ENCODE measurements around the gene SPINT2.
A peak's percentile ranks its signal among the peaks of the same experiment; 100 is the strongest.
"Not testable (repeated sequence)": the region's sequence is repeated elsewhere in the genome, so short reads cannot be mapped to it uniquely, and the experiment has no call there.

SPINT2 gene, protein sequence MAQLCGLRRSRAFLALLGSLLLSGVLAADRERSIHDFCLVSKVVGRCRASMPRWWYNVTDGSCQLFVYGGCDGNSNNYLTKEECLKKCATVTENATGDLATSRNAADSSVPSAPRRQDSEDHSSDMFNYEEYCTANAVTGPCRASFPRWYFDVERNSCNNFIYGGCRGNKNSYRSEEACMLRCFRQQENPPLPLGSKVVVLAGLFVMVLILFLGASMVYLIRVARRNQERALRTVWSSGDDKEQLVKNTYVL

DNA sequence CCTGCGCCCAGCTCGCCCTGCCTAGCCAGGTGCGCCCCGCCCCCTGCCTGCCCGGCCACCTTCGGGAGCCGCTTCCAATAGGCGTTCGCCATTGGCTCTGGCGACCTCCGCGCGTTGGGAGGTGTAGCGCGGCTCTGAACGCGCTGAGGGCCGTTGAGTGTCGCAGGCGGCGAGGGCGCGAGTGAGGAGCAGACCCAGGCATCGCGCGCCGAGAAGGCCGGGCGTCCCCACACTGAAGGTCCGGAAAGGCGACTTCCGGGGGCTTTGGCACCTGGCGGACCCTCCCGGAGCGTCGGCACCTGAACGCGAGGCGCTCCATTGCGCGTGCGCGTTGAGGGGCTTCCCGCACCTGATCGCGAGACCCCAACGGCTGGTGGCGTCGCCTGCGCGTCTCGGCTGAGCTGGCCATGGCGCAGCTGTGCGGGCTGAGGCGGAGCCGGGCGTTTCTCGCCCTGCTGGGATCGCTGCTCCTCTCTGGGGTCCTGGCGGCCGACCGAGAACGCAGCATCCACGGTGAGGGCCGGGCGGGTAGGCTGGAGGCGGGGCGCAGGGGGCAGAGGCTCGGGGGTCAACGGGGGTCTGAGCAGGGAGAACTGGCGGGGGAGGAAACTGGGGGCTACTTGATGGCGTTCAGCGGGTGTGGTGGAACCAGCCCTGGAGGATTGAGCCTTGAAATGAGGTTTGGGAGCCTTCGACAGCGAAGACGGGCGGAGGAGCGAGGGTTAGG lies at the start of gene SPINT2:
TSS of gene SPINT2 (plus strand) at position 88 of the 727 bp plus-strand sequence. CDS start at position 408, 320 bp downstream.
- DNase-seq: peak in 1 of 4 experiments; percentile 40

DNA sequence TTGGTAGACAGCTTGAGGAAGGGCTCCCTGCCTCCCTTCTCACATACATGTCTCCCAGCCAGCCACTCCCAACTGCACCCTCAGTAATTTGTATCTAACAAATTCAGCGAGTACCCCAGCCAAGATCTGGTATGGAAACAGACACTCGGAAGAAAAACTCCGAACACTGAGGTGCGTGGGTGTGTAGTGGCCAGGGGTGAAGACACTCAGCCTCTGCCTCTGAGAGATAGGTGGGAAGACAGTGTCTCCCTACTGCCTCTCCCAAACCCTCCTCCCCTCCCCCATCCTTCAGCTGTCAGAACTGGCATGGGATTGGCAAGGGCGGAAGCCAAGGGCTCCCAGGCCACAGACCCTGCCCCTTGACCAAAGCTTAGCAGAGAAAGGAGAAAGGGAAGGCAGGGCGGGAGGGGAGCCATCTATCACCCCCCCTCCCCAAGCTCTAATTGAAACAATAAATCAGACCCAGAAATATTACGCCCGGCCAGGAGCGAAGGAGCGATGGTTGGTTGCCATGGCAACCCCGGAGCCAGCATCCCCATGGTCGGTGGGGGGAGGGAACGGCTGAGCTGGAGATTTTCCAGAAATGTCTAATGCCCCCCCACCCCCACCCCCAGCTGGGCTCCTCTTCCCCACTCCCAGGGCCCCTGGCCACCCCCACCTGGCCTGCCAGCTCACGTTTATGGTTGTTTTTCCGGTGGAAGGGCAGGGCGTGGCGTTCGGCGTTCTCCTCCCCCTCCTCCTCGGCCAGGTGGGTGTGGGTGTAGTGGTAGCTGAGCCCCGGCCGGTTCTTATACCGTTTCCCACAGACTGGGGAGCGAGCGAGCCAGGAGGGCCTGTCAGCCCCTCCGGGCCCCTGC lies 47.4 kb upstream of the SPINT2 start:
- no peak for DNase-seq

DNA sequence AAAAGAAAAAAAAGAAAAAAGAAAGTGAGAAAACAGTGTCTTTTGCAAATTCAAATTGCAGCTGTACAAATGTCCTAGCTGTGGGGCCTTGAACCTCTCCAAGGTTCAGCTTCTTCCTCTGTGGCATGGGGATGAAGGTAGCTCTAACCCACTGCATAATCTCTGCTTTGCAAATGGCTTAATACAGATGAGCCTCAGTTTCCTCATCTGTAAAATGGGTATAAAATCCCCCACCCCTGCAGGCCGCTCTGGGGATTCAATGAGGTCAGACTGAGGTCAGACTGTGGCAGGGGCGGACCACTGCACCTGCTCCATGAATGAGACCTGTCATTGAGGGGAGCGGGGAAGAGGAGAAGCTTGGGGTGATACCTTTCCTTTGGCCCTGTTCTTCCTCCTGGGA lies 46.2 kb upstream of the SPINT2 start:
- no peak for DNase-seq

DNA sequence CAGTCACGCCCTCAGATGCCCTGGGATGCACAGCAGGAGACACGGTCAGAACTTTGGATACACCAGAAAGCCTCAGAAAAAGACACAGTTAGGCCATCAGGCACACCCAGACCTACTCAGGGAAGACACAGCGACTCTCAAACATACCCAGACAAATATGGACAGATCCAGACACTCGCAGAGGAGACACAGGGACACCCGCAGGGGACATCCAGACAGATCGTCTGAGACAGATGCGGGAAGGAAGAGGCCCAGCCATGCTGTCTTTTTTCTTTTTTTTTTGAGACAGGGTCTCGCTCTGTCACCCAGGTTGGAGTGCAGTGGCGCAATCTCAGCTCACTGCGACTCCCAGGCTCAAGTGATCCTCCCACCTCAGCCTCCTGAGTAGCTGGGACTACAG lies 45.2 kb upstream of the SPINT2 start:
- no peak for DNase-seq

DNA sequence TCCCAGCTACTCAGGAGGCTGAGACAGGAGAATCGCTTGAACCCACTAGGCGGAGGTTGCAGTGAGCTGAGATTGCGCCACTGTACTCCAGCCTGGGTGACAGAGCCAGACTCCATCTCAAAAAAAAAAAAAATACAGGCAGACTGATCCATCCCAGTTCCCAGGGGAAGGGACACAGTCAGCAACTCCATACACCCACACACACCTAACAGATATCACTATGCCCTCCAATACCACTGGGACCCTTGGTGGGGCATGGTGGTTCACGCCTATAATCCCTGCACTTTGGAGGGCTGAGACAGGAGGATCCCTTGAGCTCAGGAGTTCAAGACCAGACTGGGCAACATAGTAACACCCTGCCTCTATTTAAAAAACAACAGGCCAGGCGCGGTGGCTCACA lies 43.0 kb upstream of the SPINT2 start:
- DNase-seq: no peak

DNA sequence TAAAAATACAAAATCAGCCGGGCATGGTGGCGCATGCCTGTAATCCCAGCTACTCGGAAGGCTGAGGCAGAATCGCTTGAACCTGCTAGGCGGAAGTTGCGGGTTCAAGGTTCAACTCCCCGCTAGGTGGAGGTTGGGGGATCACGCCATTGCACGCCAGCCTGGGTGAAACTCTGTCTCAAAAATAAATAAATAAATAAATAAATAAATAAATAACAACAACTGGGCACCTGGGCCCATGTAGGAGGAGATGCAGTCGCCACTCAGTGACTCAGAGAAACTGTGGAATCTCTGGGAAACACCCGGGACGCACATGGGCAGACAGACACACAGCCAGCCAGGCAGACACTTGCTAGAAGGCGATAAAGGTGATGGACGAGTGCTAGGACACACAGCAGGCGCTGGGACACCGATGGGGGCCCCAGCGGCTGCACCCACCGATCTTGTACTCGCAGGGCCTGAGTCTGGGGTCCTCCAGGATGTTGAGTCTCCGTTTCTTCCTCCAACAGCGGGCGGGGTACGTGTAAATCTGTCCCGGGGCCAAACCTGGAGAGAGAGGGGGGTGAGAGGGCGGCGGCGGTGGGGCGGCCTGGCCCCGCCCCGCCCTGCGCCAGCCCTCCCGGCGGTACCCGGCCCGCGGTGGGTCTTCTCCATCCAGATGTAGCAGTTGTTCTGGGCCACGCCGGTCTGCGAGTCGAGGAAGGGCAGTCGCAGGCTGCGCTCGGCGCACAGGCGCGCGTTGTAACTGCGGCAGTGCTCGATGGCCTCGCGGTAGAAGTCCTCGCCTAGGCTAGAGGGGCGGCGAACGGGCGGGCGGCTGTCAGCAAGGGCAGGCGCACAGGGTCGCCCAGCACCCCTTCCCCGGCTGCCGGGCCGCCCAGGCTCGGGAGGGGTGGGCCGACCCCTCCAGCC lies 42.2 kb upstream of the SPINT2 start:
- no peak for DNase-seq

DNA sequence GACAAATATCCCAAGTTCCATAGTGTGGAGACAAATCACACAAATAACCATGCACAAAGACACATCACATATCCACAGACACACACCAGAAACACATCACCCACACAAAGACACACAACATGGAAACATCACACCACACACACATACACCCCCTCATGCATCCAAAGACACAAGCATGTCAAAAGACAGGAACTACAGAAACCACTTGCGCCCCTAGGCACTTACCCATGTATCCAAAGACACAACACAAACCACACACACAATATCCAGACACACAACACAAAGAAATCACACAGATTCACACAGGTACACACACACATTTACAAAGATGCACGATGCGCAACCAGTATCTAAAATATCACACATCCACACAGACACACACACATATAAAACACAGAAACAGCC lies 41.3 kb upstream of the SPINT2 start:
- DNase-seq: no peak

DNA sequence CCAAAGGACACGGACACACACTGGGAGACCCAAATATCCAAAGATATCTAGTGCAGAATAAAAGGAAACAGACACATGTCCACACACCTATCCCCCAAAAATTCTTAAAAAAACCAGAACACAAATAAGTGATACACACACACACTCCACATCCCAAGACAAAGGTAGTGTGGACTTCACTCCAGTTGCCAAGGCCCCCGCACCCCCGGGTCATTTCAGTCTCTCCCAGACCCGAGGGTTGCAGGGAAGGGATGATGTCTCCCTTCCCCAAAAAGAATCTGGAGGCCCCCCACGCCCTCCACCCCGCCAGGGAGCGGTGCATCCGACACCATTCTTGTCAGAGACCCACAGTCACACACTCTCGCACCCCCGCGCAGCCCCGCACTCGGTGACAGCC lies 40.8 kb upstream of the SPINT2 start:
- no peak for DNase-seq

DNA sequence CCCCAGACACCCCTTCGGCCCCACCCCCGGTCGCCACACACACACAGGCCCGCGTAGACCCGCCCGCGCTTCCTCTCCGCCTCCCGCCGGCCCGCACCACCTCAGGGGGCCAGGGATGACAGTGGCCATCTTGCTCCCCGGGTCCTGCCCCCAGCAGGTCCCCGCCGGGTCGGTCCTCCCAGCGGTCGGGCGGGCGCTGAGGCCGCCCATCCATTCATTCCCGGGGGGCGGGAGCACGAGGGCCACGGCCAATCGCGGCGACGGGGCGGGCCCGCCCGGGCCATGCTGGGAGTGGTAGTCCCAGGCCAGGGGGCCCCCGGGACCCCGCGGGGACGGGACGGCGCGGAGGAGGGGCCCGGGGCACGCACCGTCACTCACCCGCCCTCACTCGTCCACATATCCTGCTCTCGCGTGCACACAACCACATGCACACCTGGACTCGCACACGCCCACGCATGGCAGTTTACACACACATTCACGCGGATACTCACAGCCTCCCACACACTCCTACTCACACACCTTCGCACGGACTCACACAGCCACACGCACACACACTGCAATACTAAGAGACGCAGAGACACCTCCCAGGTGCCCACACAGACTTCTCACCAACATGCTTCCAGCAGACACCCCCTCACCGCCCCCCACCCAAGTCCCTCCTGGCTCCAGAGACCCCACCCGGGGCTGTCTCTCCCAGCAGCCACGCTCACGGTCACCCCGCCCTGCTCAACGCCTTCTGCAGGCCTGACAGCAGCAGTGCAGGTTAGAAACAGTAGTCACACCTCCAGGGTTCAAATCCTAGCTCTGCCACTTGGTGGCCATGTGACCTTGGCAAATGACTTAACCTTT lies 40.1 kb upstream of the SPINT2 start, which contains the start of gene DPF1:
TSS of gene DPF1 (minus strand) at position 209 of the 849 bp plus-strand sequence. CDS start at position 129, 80 bp downstream.
- peak in 2 of 4 experiments; percentile 15 to 23 for DNase-seq

DNA sequence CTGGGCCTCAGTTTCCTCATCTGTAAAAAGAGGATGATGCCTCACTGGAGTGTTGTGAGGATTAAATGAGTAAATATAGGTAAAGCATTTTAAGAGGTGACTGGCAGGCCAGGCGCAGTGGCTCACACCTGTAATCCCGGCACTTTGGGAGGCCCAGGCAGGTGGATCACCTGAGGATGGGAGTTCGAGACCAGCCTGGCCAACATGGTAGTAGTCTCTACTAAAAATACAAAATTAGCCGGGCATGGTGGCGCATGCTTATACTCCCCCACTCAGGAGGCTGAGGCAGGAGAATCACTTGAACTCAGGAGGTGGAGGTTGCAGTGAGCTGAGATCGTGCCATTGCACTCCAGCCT lies 39.5 kb upstream of the SPINT2 start:
- not testable (repeated sequence) for DNase-seq

DNA sequence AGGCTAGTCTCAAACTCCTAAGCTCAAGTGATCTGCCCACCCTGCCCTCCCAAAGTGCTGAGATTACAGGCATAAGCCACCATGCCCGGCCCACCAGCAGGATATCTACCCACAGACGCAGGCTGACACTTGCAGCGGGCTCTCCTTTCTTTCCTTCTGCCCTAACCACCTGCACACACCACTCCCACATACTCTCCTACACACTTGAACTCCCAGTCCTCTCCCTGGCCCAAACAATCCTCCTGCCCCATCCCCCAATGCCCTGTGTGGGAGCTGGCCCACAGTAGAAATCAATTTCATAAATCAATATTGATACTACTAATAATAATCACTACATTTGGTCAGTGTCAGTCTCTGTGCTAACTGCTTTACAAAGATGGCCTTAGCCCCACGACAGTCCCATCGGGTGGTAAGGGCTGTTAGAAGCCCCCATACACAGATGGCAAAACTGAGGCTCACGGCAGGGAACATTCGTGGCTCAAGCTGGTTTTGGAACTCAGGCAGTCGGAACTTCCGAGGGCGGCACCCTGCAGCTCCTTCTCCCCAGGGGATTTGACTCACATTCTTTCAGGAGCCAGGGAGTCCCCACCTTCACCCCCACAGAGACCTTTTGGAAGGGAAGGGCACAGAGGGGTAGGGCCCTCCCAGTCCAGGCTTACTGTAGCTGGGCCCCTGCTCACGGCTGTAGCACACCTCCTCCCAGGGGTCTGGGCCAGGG lies 36.9 kb upstream of the SPINT2 start:
- DNase-seq: no peak

DNA sequence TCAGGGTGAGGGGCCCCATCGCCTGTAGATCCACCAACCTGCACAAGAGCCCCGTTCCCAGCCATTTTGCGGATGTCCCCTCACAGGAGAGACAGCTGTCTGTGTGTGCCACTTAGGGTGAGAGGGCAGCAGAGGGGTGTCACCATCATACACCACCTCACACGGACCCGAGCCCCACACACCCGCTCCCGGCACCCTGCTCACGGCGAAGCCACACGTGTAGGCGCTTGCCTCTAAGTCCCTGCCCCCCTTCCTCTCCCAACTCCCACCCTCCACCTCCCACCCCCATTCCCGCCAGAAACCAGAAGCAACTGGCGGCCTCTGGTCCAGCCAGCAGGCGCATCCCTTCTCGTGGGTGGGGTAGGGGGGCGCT lies 36.4 kb upstream of the SPINT2 start:
- DNase-seq: no peak

DNA sequence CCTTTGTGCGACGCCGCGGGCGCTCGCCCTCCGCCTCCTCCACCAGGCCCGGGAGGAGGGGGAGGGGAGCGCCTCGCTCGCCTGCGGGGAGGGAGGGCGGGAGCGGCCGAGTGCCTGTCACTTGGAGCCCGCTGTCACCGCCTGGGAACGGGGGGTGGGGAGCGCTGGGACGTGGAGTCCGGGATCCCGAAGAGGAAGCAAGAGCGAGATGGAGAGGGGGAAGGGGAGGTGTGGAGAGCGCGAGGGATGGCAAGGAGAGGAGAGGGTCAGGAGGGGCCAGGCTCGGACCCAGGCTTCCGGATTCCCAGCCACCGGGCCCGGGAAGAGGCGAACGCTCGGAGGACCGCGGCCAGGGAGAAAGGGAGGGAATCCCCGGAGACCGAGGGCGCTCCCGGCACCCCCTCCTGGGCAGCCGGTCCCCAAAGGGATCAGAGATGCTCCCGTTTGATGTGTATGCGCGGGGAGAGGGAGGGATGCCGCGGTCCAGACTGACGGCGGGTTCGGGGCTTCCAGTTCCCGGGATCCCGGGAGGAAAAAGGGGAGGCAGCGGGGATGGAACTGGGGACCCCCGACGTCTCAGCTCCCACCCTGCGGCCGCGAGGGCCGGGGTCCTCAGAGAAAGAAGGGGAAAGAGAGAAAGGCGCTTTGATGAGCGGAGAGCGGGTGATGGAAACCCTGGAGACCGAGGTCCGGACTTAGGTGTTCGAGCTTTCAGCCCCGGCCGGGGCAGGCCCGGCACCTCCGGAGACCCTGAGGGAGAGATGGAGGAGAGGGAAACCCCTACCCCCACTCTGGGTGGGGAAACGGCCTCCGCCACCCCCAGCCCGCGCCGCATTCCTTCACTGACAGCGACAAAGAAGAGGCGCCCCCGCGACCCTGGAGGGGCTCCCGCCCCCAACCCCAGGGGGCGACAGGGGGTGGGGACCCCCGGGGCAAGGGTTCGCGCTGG lies 35.6 kb upstream of the SPINT2 start:
- no peak for DNase-seq

DNA sequence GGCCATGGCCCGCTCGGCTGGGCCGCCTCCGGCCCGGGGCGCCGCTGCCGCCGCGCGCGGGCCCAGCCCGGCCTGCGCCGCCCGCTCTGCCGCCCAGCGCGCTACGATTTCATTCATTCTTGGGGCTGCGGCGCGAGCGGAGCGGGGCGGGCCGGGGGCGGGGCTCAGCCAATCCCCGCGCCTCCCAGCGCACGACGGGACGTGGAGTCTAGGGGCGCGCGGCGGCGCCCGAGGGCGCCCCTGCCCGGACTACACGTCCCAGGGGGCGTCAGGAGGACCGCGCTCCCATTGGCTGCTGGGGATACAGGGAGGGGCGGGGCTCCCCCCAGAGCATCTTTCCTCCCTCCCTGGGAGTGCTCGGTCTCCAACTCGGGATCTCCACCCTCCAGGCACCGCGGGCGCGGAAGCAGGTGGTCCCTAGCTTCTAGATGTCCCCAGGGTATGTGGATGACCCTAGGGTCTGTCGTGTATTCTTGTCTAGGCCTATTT lies 34.7 kb upstream of the SPINT2 start:
- DNase-seq: peak; percentile 12 to 51 (median 17)

DNA sequence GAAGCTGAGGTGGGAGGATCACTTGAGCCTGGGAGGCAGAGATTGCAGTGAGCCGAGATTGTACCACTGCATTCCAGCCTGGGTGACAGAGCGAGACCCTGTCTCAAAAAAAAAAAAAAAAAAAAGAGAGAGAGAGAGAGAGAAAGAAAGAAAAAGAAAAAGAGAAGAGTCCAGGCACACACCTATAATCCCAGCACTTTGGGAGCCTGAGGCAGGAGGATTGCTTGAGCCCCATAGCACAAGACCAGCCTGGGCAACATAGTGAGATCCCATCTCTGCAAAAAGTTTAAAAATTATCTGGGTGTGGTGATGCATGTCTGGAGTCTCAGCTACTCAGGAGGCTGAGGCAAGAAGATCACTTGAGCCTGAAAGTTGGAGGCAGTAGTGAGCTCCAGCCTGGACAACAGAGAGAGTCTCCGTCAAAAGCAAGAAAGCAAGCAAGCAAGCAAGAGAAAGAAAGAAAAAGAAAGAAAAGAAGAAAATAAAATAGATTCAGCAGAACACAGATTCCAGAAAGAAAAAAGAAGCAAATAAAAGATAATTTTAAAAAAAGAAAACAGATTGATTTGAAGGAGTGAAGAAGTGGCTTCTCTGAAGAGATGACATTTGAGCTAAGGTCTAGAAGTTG lies 33.8 kb upstream of the SPINT2 start:
- DNase-seq: not testable (repeated sequence)

DNA sequence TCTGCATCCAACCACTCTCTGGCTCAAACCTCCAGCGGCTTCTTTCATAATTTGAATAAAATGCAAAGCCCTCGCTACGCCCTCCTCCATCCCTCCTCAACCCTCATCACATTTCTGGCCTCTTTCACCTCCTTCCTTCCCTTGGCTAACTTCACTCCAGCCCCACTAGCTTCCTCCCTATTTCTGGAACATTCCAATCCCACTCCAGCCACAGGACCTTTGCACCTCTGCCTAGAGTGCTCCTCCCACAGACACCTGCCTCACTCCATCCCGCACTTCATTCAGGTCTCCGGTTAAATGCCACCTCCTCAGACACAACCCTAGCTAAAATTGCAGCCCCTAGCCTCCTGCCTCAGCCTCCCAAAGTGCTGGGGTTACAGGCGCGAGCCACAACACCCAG lies 32.5 kb upstream of the SPINT2 start:
- DNase-seq: no peak

DNA sequence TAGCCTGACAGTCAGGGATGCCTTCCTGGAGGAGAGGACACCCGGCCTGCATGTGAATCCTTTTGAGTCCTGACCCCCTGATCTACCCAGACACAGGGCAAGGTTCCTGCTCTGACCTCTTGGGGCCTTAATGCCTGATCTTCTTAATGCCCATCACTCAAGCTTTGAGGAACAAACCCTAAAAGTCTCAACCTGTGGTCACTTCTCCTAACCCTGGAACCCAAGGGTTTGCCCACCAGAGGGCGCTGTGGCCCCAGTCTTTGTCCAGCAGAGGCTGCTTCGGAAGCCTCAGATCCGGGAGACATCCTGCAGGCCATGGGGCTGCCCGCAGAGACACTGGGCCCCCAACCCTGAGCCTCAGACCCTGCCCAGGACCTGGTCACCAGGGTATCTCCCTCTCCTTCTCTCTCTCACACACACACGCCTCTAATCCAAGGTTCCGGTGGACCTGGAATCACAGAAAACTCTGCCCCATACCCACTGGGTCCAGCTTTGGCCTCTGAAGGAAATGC lies 30.6 kb upstream of the SPINT2 start:
- peak; percentile 45 to 68 (median 63) for DNase-seq

DNA sequence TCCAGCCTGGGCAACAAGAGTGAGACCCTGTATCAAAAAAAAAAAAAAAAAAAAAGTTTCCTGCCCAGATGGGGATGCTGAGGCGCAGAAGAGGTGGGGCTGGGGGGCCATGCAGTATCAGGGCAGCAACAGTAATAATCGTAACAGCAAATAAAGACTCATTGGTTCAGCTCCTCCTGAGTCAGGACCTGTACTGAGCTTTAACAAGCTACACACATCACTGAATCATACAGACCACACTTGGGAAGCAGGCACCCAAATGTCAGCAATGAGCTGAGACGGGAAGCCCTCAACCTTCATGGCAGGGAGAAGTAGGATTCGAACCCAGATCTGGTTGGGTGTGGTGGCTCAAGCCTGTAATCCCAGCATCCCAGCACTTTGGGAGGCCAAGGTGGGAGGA lies 29.8 kb upstream of the SPINT2 start:
- no peak for DNase-seq

DNA sequence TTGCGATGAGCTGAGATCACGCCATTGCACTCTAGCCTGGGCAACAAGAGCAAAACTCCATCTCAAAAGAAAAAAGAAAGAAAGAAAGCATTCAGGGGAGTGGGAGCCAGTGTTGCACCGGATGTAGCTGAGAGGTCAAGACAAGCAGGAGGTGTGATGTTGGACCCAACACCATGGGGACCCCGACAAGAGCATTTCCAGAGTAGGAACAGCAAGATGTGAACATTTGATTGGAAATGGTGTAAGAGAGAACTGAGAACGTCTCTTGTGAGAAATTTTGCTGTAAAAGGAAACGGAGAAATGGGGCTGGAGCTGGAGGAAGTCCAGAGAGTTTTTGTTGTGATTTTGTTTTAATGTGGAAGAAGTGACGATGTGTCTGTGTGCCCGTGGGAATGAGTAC lies 24.6 kb upstream of the SPINT2 start:
- no peak for DNase-seq
